Measurements from ENCODE around the gene CDKN2B-AS1. TPM values are rescaled to one million over a fixed set of nuclear protein-coding genes. Genes with fewer than 3 reads are reported as not detected.

Gene CDKN2B-AS1
- total and polyA plus RNA-seq, 2 experiments from 2014 or later: 0.14 TPM; not detected in 1

GRCh38 chr9:22114956-22115355, 120.4 kb downstream of the CDKN2B-AS1 start:
- H3K27me3 Mint-ChIP-seq (ENCODE audit: insufficient read depth, low read depth, poor library complexity): no peaks in the 10 kb centered on the region
- H3K9me2 ChIP-seq (ENCODE audit: insufficient read depth): no peaks in the 10 kb centered on the region
- peaks cover 18% of the 10 kb centered on the region for H3K4me1 Mint-ChIP-seq
- 0 out of 2 replicates have a peak overlapping the region, but pooled peaks have one; percentile 4 for H2AFZ ChIP-seq
- H3K4me3 Mint-ChIP-seq: no peak overlapping the region
- H3K79me2 ChIP-seq (replicated peaks; ENCODE audit: insufficient read depth): no peaks in the 10 kb centered on the region
- no peak overlapping the region for H3K4me3 ChIP-seq
- no peak for DNase-seq (ENCODE audit: low spot score)
- H3K36me3 Mint-ChIP-seq (ENCODE audit: low read depth): no peaks in the 10 kb centered on the region
- H3K27ac Mint-ChIP-seq: no peak overlapping the region
- no peaks in the 10 kb centered on the region for H3F3A ChIP-seq (replicated peaks; ENCODE audit: low read depth)
- H3K27ac ChIP-seq (ENCODE audit: low read depth): no peak overlapping the region
- TF ChIP-seq CTCF (conservative IDR thresholded peaks at IDR 0.05; ENCODE audit: low read depth in 2 of 2) (no peak), REST (IDR thresholded peaks at IDR 0.05; ENCODE audit: unreplicated experiment) (no peak), ETS1 (IDR thresholded peaks at IDR 0.05) (no peak), POLR2AphosphoS5 (IDR thresholded peaks at IDR 0.05; ENCODE audit: low read depth) (no peak), ZNF114 (CRISPR knock-in tag; IDR thresholded peaks at IDR 0.05) (no peak), EZH2phosphoT487 (IDR thresholded peaks at IDR 0.05; ENCODE audit: unreplicated experiment) (no peak), CREB1 (CRISPR knock-in tag; IDR thresholded peaks at IDR 0.05; ENCODE audit: low read depth) (no peak), NANOG (IDR thresholded peaks at IDR 0.05; ENCODE audit: borderline replicate concordance) (no peak), STAT1 (IDR thresholded peaks at IDR 0.05; ENCODE audit: unreplicated experiment) (no peak), ZNF331 (CRISPR knock-in tag; IDR thresholded peaks at IDR 0.05; ENCODE audit: low read depth) (no peak), JUNB (IDR thresholded peaks at IDR 0.05; ENCODE audit: unreplicated experiment) (no peak), EZH2 (IDR thresholded peaks at IDR 0.05; ENCODE audit: low read depth, unreplicated experiment) (no peak)
- TF ChIP-seq, protein P1, sequence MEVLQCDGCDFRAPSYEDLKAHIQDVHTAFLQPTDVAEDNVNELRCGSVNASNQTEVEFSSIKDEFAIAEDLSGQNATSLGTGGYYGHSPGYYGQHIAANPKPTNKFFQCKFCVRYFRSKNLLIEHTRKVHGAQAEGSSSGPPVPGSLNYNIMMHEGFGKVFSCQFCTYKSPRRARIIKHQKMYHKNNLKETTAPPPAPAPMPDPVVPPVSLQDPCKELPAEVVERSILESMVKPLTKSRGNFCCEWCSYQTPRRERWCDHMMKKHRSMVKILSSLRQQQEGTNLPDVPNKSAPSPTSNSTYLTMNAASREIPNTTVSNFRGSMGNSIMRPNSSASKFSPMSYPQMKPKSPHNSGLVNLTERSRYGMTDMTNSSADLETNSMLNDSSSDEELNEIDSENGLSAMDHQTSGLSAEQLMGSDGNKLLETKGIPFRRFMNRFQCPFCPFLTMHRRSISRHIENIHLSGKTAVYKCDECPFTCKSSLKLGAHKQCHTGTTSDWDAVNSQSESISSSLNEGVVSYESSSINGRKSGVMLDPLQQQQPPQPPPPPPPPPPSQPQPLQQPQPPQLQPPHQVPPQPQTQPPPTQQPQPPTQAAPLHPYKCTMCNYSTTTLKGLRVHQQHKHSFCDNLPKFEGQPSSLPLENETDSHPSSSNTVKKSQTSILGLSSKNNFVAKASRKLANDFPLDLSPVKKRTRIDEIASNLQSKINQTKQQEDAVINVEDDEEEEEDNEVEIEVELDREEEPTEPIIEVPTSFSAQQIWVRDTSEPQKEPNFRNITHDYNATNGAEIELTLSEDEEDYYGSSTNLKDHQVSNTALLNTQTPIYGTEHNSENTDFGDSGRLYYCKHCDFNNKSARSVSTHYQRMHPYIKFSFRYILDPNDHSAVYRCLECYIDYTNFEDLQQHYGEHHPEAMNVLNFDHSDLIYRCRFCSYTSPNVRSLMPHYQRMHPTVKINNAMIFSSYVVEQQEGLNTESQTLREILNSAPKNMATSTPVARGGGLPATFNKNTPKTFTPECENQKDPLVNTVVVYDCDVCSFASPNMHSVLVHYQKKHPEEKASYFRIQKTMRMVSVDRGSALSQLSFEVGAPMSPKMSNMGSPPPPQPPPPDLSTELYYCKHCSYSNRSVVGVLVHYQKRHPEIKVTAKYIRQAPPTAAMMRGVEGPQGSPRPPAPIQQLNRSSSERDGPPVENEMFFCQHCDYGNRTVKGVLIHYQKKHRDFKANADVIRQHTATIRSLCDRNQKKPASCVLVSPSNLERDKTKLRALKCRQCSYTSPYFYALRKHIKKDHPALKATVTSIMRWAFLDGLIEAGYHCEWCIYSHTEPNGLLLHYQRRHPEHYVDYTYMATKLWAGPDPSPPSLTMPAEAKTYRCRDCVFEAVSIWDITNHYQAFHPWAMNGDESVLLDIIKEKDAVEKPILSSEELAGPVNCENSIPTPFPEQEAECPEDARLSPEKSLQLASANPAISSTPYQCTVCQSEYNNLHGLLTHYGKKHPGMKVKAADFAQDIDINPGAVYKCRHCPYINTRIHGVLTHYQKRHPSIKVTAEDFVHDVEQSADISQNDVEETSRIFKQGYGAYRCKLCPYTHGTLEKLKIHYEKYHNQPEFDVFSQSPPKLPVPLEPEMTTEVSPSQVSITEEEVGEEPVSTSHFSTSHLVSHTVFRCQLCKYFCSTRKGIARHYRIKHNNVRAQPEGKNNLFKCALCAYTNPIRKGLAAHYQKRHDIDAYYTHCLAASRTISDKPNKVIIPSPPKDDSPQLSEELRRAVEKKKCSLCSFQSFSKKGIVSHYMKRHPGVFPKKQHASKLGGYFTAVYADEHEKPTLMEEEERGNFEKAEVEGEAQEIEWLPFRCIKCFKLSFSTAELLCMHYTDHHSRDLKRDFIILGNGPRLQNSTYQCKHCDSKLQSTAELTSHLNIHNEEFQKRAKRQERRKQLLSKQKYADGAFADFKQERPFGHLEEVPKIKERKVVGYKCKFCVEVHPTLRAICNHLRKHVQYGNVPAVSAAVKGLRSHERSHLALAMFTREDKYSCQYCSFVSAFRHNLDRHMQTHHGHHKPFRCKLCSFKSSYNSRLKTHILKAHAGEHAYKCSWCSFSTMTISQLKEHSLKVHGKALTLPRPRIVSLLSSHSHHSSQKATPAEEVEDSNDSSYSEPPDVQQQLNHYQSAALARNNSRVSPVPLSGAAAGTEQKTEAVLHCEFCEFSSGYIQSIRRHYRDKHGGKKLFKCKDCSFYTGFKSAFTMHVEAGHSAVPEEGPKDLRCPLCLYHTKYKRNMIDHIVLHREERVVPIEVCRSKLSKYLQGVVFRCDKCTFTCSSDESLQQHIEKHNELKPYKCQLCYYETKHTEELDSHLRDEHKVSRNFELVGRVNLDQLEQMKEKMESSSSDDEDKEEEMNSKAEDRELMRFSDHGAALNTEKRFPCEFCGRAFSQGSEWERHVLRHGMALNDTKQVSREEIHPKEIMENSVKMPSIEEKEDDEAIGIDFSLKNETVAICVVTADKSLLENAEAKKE (CRISPR knock-in tag; IDR thresholded peaks at IDR 0.05): no peak
- no peaks in the 10 kb centered on the region for H3K27me3 ChIP-seq (ENCODE audit: insufficient read depth)
- no peaks in the 10 kb centered on the region for H3K9me3 Mint-ChIP-seq
- H4K20me1 ChIP-seq (replicated peaks; ENCODE audit: insufficient read depth): no peaks in the 10 kb centered on the region
- no peaks in the 10 kb centered on the region for H3K36me3 ChIP-seq (ENCODE audit: insufficient read depth)
- no peak for ATAC-seq
- peaks cover 22% of the 10 kb centered on the region for H3K4me1 ChIP-seq (ENCODE audit: insufficient read depth)
- no peak overlapping the region for H3K4me2 ChIP-seq

All from GM23338 (cell line).